ENCODE data around the gene ZFR2. TPM values are rescaled to one million over a fixed set of nuclear protein-coding genes. Genes with fewer than 3 reads are reported as not detected.

The ZFR2 gene
- total RNA-seq, 4 donors from 2014 or later: not detected

DNA sequence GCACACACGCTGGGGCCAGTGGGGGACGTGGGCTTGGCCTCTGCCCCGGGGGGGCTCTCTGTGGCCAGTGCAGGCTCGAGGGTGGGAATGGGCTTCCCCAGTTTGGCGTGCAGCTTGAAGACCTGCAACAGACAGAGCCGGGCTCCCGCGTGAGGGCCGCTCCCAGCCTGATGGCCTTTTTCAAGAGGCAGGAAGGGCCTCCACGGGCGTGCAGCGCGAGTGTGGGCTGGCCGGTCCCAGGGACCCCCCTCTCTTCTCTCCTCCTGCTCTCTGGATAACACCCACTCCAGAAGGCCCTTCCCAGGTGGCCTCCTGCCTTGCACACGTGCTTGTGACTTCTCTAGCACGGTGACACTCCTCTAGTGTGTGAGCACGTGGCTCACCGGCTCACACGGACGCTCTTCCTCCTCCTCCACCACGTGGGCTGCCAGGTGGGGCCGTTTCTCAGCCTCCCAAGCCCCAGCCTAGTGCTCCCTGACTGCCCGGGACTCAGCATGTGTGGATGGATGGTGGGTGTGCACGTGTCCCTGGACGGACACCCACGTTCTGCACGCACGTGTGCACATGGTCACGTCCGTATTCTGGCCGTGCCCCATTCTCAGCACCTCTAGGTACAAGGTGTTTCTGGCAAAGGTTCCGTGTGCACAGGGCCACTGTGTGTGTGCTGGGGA is 43.4 kb downstream of the ZFR2 start:
- WGBS, 2 donors: 61 to 64% methylated on average over 25 to 32 of the region's 32 CpGs
- Histone ChIP-seq H3K36me3 (no peaks in the 10 kb centered on the region), H3K27ac (no peak overlapping the region), H3K9me3 (no peaks in the 10 kb centered on the region), H3K4me3 (no peak overlapping the region), H3K27me3 (peaks cover 0 to 35% of the 10 kb centered on the region in 2 donors), H3K4me1 (no peaks in the 10 kb centered on the region)
- no peak for DNase-seq (ENCODE audit: low spot score in 2 of 2)
- TF ChIP-seq POLR2A (IDR thresholded peaks at IDR 0.05): no peak
- no peak for TF ChIP-seq EP300 (IDR thresholded peaks at IDR 0.05)

GRCh38 chr19:3823350-3823713 is 45.5 kb downstream of the ZFR2 start:
- Histone ChIP-seq H3K27me3 (peaks cover 0 to 28% of the 10 kb centered on the region in 2 donors), H3K9me3 (no peaks in the 10 kb centered on the region), H3K36me3 (no peaks in the 10 kb centered on the region), H3K4me3 (no peak overlapping the region), H3K27ac (no peak overlapping the region), H3K4me1 (no peaks in the 10 kb centered on the region)
- 48 to 69% methylated on average over 8 to 10 of the region's 10 CpGs for WGBS, 2 donors
- DNase-seq (ENCODE audit: low spot score in 2 of 2): no peak
- TF ChIP-seq POLR2A (IDR thresholded peaks at IDR 0.05) (no peak), EP300 (IDR thresholded peaks at IDR 0.05) (no peak), CTCF (IDR thresholded peaks at IDR 0.05) (no peak)

- Histone ChIP-seq H3K27me3 (peaks cover 0 to 23% of the 10 kb centered on the region in 2 donors), H3K9me3 (no peaks in the 10 kb centered on the region), H3K4me1 (no peaks in the 10 kb centered on the region), H3K36me3 (no peaks in the 10 kb centered on the region), H3K27ac (no peak overlapping the region), H3K4me3 (no peak overlapping the region)
- 80 to 83% methylated on average over 16 to 26 of the region's 26 CpGs for WGBS, 2 donors
- no peak for DNase-seq (ENCODE audit: low spot score in 2 of 2)
- TF ChIP-seq EP300 (IDR thresholded peaks at IDR 0.05) (no peak), CTCF (IDR thresholded peaks at IDR 0.05) (no peak), POLR2A (IDR thresholded peaks at IDR 0.05) (no peak)
Observed at GRCh38 chr19:3822683-3823349, 46.0 kb downstream of the ZFR2 start.

GRCh38 chr19:3821857-3822364 is 46.9 kb downstream of the ZFR2 start:
- H3K4me3 ChIP-seq: no peak overlapping the region
- no peaks in the 10 kb centered on the region for H3K4me1 ChIP-seq
- no peak overlapping the region for H3K27ac ChIP-seq
- no peaks in the 10 kb centered on the region for H3K9me3 ChIP-seq
- no peaks in the 10 kb centered on the region for H3K36me3 ChIP-seq
- no peak for TF ChIP-seq EP300 (IDR thresholded peaks at IDR 0.05)
- TF ChIP-seq CTCF (IDR thresholded peaks at IDR 0.05): peak; percentile 79 to 98 (median 92)
- no peak for TF ChIP-seq POLR2A (IDR thresholded peaks at IDR 0.05)
- WGBS, 2 donors: 17 to 31% methylated on average over 26 to 42 of the region's 43 CpGs
- DNase-seq (ENCODE audit: low spot score in 2 of 2): peak; percentile 26 to 40
- peaks cover 0 to 21% of the 10 kb centered on the region in 2 donors for H3K27me3 ChIP-seq

DNA sequence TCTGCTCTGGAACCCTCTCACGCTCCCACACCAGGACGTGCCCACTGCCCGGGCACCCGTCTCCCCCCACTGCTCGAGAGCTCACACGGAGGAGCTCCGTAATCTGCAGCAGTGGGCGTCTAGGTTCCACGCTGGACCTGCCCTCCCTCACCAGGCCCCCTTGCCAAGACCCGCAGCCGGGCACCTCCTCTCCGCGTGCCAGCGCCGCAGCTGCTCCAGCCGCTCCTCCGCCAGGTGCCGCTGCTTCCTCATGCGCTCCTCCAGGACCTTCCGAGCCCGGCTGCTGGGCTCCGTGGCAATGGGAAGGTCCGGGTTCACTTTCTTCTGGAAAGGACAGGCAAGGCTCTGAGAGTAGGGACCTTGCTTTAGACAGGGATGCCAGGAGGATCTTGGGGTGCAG is 47.7 kb downstream of the ZFR2 start:
- no peaks in the 10 kb centered on the region for H3K4me1 ChIP-seq
- H3K27ac ChIP-seq: no peak overlapping the region
- H3K4me3 ChIP-seq: no peak overlapping the region
- no peak for DNase-seq (ENCODE audit: low spot score in 2 of 2)
- H3K36me3 ChIP-seq: no peaks in the 10 kb centered on the region
- H3K27me3 ChIP-seq: peaks cover 0 to 21% of the 10 kb centered on the region in 2 donors
- no peaks in the 10 kb centered on the region for H3K9me3 ChIP-seq
- TF ChIP-seq EP300 (IDR thresholded peaks at IDR 0.05) (no peak), POLR2A (IDR thresholded peaks at IDR 0.05) (no peak), CTCF (IDR thresholded peaks at IDR 0.05) (no peak)
- 89 to 92% methylated on average over 22 to 23 of the region's 23 CpGs for WGBS, 2 donors

Measured in tibial nerve (tissue), 4 donors.